Measurements from ENCODE around the gene GSC2. TPM values are rescaled to one million over a fixed set of nuclear protein-coding genes. Genes with fewer than 3 reads are reported as not detected.

GSC2 gene
- total RNA-seq, 1 donor: not detected

DNA sequence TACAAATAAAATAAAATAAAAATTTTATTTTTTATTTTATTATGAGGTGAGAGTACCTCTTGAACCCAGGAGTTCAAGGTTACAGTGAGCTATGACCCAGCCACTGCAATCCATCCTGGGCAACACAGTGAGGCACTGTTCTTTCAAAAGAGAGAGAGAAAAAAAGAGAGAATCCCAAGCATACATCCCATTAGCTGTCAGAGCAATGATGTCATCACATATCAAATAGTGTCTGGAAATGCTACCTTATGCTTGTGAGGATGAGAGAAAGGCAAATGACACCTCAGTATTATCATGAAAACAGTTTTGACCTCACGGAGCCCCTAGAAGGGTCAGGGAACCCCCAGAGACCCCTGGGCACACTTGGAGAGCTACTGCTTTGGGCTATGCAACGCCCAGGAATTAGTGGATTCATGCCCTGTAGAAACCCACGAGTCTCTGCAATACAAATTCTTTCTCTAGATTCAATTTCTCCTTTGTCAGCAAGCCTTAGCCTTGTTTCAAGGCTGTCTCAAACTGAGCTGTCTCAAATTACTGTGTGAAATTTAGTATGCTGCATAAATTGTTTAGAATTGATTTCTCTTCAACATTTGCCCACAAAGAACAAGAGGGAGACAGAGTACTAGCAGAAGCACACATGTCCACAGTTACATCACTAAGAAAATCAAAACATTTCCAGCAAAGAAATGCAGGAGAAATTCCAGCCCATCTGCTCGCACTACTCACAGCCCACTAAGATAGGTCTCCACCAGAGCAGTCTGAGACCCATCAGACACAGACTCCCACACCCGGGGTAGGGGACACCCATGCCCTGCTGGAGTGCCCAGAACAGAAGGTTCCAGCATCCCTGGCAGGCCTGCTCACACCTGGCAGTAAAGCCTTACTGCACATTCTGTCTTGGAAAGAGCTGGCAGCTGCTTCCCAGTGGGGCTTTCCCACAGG lies 45.9 kb downstream of the GSC2 start:
- TF ChIP-seq, protein P1, sequence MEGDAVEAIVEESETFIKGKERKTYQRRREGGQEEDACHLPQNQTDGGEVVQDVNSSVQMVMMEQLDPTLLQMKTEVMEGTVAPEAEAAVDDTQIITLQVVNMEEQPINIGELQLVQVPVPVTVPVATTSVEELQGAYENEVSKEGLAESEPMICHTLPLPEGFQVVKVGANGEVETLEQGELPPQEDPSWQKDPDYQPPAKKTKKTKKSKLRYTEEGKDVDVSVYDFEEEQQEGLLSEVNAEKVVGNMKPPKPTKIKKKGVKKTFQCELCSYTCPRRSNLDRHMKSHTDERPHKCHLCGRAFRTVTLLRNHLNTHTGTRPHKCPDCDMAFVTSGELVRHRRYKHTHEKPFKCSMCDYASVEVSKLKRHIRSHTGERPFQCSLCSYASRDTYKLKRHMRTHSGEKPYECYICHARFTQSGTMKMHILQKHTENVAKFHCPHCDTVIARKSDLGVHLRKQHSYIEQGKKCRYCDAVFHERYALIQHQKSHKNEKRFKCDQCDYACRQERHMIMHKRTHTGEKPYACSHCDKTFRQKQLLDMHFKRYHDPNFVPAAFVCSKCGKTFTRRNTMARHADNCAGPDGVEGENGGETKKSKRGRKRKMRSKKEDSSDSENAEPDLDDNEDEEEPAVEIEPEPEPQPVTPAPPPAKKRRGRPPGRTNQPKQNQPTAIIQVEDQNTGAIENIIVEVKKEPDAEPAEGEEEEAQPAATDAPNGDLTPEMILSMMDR (IDR thresholded peaks at IDR 0.05; ENCODE audit: insufficient read depth, low read depth, low read length): no peak
- DNase-seq (ENCODE audit: low read depth): peak; percentile 66
- H3K4me3 ChIP-seq (ENCODE audit: low read depth, low read length): no peak overlapping the region

DNA sequence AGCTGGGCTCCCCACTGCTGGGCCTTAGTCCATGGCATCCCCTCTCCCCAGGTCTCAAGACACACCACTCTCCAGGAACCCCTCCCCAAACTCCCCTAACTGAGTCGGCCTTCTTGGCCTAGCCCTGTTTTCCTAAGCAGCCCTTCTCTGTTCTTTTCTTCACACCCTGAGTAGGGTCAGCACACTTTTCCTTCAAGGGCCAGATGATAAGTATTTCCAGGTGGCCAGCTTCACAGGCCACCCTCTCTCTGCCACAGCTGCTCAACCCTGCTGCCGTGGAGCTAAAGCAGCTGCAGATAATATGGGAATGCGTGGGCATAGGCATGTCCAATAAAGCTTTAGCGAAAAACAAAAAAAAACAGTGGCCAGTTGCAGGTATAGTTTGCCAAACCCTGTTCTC lies 51.9 kb downstream of the GSC2 start:
- TF ChIP-seq, protein P1 (IDR thresholded peaks at IDR 0.05; ENCODE audit: insufficient read depth, low read depth, low read length): no peak
- H3K4me3 ChIP-seq (ENCODE audit: low read depth, low read length): no peak overlapping the region
- peak; percentile 17 for DNase-seq (ENCODE audit: low read depth)

DNA sequence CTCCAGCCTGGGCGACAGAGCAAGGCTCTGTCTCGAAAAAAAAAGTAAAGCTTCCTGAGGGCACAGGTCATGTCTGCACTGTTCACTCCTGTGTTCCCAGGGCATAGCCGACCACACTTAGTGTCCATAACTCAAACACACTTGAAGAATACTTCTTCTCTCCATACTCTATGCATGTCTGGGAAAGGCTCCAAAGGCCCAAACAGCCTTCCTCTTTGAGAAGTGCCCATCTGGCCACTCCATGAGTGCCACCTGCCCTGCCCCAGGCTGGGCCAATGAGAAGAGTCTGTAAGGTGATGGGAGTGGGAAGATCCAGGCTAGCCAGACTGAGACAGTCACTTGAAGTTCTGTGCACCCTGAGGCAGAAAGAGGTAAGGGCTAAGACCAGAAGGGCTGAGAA lies 52.6 kb downstream of the GSC2 start:
- TF ChIP-seq, protein P1 (IDR thresholded peaks at IDR 0.05; ENCODE audit: insufficient read depth, low read depth, low read length): no peak
- H3K4me3 ChIP-seq (ENCODE audit: low read depth, low read length): no peak overlapping the region
- DNase-seq (ENCODE audit: low read depth): no peak

Other genes with a start within 250 kb of the GSC2 start
- 2.2 and 3.2 TPM in 2 replicates for gene DGCR6, start 244.0 kb downstream of the GSC2 start, total RNA-seq
- not detected in 2 replicates for gene PRODH, start 214.0 kb downstream of the GSC2 start, total RNA-seq
- 44.8 and 53.5 TPM in 2 replicates for gene DGCR2, start 27.9 kb downstream of the GSC2 start, total RNA-seq
- under 0.01 TPM in 1 of 2 replicates, not detected in the other for gene TSSK2, start 19.0 kb downstream of the GSC2 start, total RNA-seq
- gene ESS2, start 5.6 kb downstream of the GSC2 start, total RNA-seq: 10.6 and 12.5 TPM in 2 replicates
- 115 and 148 TPM in 2 replicates for gene SLC25A1, start 28.4 kb upstream of the GSC2 start, total RNA-seq
- gene CLTCL1, start 141.4 kb upstream of the GSC2 start, total RNA-seq: 9.5 and 16.4 TPM in 2 replicates